Lung (tissue), 12 donors: ENCODE results near the gene GADD45G. TPM values are rescaled to one million over a fixed set of nuclear protein-coding genes. Genes with fewer than 3 reads are reported as not detected.
A peak's percentile ranks its signal among the peaks of the same experiment; 100 is the strongest.

Source experiments
- ATAC-seq: fragments of 200-7000 bp; cut with Tn5 transposase; one replicate; pipeline ENCODE4 v1.9.1; 2020; ENCODE audit warnings: moderate number of reproducible peaks; ENCODE audit not compliant: insufficient read depth, low FRiP score
- DNase-seq, 3 donors: peaks; one replicate each; pipeline ENCODE4 v3.0.0-alpha.2; 2013 to 2017
- H3K27ac ChIP-seq, 2 donors: one replicate each; pipeline ENCODE4 v1.5.1; 2013; ENCODE audit warnings: mild to moderate bottlenecking in 2 of 2, moderate library complexity in 2 of 2, control low read depth in 1 of 2, inconsistent platforms in 1 of 2, low read depth in 1 of 2, low read length in 1 of 2
- H3K27me3 ChIP-seq, 3 donors: one replicate each; pipeline ENCODE4 v1.5.1; 2013; ENCODE audit warnings: low read length in 2 of 3; ENCODE audit not compliant: control insufficient read depth in 3 of 3, insufficient read depth in 3 of 3
- H3K36me3 ChIP-seq, 4 donors: one replicate each; pipeline ENCODE4 v1.5.1; 2013; ENCODE audit warnings: low read length in 4 of 4, mild to moderate bottlenecking in 1 of 4, moderate library complexity in 1 of 4; ENCODE audit not compliant: control insufficient read depth in 4 of 4, insufficient read depth in 4 of 4
- H3K4me1 ChIP-seq, 5 donors: one replicate each; pipeline ENCODE4 v1.5.1; 2013; ENCODE audit warnings: low read length in 5 of 5, mild to moderate bottlenecking in 2 of 5, moderate library complexity in 1 of 5; ENCODE audit not compliant: control insufficient read depth in 5 of 5, insufficient read depth in 5 of 5
- H3K4me3 ChIP-seq: one replicate; pipeline ENCODE4 v1.5.1; 2013; ENCODE audit warnings: mild to moderate bottlenecking, control low read depth, moderate library complexity
- H3K9ac ChIP-seq, 2 donors: one replicate each; pipeline ENCODE4 v1.5.1; 2013; ENCODE audit warnings: low read length in 2 of 2, control low read depth in 1 of 2; ENCODE audit not compliant: insufficient read depth in 1 of 2
- H3K9me3 ChIP-seq, 4 donors: one replicate each; pipeline ENCODE4 v1.5.1; 2013; ENCODE audit warnings: low read length in 3 of 4, mild to moderate bottlenecking in 1 of 4, moderate library complexity in 1 of 4; ENCODE audit not compliant: control insufficient read depth in 4 of 4, insufficient read depth in 3 of 4
- CTCF ChIP-seq: IDR thresholded peaks from 2 replicates; pipeline ENCODE4 v1.5.1; 2012; ENCODE audit warnings: mild to moderate bottlenecking; ENCODE audit errors: control extremely low read depth, extremely low read depth
- WGBS, 2 donors: extraction: QIAGEN DNeasy Blood & Tissue Kit; methylation state at CpG; one replicate each; pipeline ENCODE4 v1.1.7; 2013; 5-methylcytosine and 5-hydroxymethylcytosine counted together
- polyA plus RNA-seq, 2 donors: library from polyadenylated mRNA; stranded (reverse); fragments of 200-250 nt; gene quantifications; one replicate each; pipeline ENCODE4 v1.2.1, GENCODE V29; 2013
- total RNA-seq, 2 donors: library from RNA; depleted of rRNA in 1 of 2; stranded (reverse); fragments of >200 nt in 1 of 2; gene quantifications; one replicate each; pipeline ENCODE4 v1.2.1, GENCODE V29; 2014 to 2021
- donor health status: control.
- donor health status: control.
- donor health status: Bipolar disorder and iron deficiency.
- donor health status: healthy.
- donor health status: DM: yes; HTN: yes; CAD: no.

The GADD45G gene
- total and polyA plus RNA-seq, 4 donors, result 9.9 to 70.3 (median 33.5) TPM

- WGBS, 2 donors, result 84 to 87% methylated on average over 7 of the region's 7 CpGs
Measured at GRCh38 chr9:89654025-89654662, 49.3 kb downstream of the GADD45G start.

GRCh38 chr9:89655056-89655989 is 50.5 kb downstream of the GADD45G start:
- no peaks in the 10 kb centered on the region for H3K27me3 ChIP-seq
- H3K9me3 ChIP-seq, result no peaks in the 10 kb centered on the region
- no peak for ATAC-seq
- WGBS, 2 donors, result 78 to 84% methylated on average over 17 of the region's 17 CpGs
- peak overlapping the region in 1 of 2 donors; percentile 45 for H3K27ac ChIP-seq
- TF ChIP-seq CTCF, result no peak
- no peak overlapping the region for H3K9ac ChIP-seq
- DNase-seq, result peak; percentile 35 to 61 (median 49)
- H3K4me1 ChIP-seq, result peaks cover 0 to 24% (median 10%) of the 10 kb centered on the region in 5 donors
- H3K36me3 ChIP-seq, result no peaks in the 10 kb centered on the region
- no peak overlapping the region for H3K4me3 ChIP-seq

More at GRCh38 chr9:89654025-89654662, 49.3 kb downstream of the GADD45G start:
- Histone ChIP-seq H3K4me3 (no peak overlapping the region), H3K36me3 (no peaks in the 10 kb centered on the region), H3K4me1 (peaks cover 0 to 20% (median 10%) of the 10 kb centered on the region in 5 donors), H3K27me3 (no peaks in the 10 kb centered on the region), H3K9me3 (no peaks in the 10 kb centered on the region), H3K27ac (no peak overlapping the region), H3K9ac (no peak overlapping the region)
- DNase-seq (peak in 1 of 3 donors; percentile 5), ATAC-seq (no peak)
- no peak for TF ChIP-seq CTCF

Other genes starting within 250 kb of the GADD45G start
- 10 to 100 TPM; 26.2 to 61.5 TPM for gene SEMA4D, start 106.9 kb upstream of the GADD45G start, total RNA-seq
- 10 to 100 TPM in 1 of 2 donors, 1 to 10 TPM in 1; 6.7 to 31.9 TPM for gene SEMA4D, start 106.9 kb upstream of the GADD45G start, polyA plus RNA-seq